ENCODE results near the gene CEACAM18. TPM values are rescaled to one million over a fixed set of nuclear protein-coding genes. Genes with fewer than 3 reads are reported as not detected.

The CEACAM18 gene
- total and polyA plus RNA-seq, 8 donors: not detected

GRCh38 chr19:51480590-51480989 is 2.3 kb downstream of the CEACAM18 start:
- intact Hi-C loops (cut with DNase I; ENCODE audit: low total_unique reads): no loop called here
- TF ChIP-seq POLR2A (IDR thresholded peaks at IDR 0.05): no peak
- no peak for TF ChIP-seq POLR2AphosphoS5 (IDR thresholded peaks at IDR 0.05)
- no peak for TF ChIP-seq EP300 (IDR thresholded peaks at IDR 0.05)
- no peak for TF ChIP-seq CTCF (IDR thresholded peaks at IDR 0.05)
- DNase-seq: peak in 1 of 2 donors; percentile 62
- Histone ChIP-seq H3K9me3 (no peaks in the 10 kb centered on the region), H3K4me3 (no peak overlapping the region), H3K27ac (no peak overlapping the region), H3K4me1 (no peaks in the 10 kb centered on the region), H3K36me3 (no peaks in the 10 kb centered on the region), H3K27me3 (peaks cover 0 to 70% (median 16%) of the 10 kb centered on the region in 3 donors)
- WGBS, 5 donors: 37 to 48% (median 41%) methylated on average over 8 of the region's 8 CpGs

GRCh38 chr19:51485960-51486660 is 7.8 kb downstream of the CEACAM18 start:
- Histone ChIP-seq H3K36me3 (no peaks in the 10 kb centered on the region), H3K27me3 (peaks cover 0 to 55% (median 6%) of the 10 kb centered on the region in 3 donors), H3K27ac (no peak overlapping the region), H3K4me3 (no peak overlapping the region), H3K4me1 (no peaks in the 10 kb centered on the region), H3K9me3 (no peaks in the 10 kb centered on the region)
- 69 to 86% (median 81%) methylated on average over 5 of the region's 5 CpGs for WGBS, 5 donors
- TF ChIP-seq EP300 (IDR thresholded peaks at IDR 0.05) (no peak), POLR2A (IDR thresholded peaks at IDR 0.05) (no peak), CTCF (IDR thresholded peaks at IDR 0.05) (no peak), POLR2AphosphoS5 (IDR thresholded peaks at IDR 0.05) (no peak)
- DNase-seq: no peak
- intact Hi-C loops (cut with DNase I; ENCODE audit: low total_unique reads): no loop called here

- WGBS, 5 donors: 61 to 84% (median 73%) methylated on average over 3 of the region's 3 CpGs
- Histone ChIP-seq H3K4me1 (no peaks in the 10 kb centered on the region), H3K4me3 (no peak overlapping the region), H3K36me3 (no peaks in the 10 kb centered on the region), H3K27me3 (peaks cover 0 to 35% (median 6%) of the 10 kb centered on the region in 3 donors), H3K9me3 (no peaks in the 10 kb centered on the region), H3K27ac (no peak overlapping the region)
- TF ChIP-seq CTCF (IDR thresholded peaks at IDR 0.05): no peak
- TF ChIP-seq POLR2AphosphoS5 (IDR thresholded peaks at IDR 0.05): no peak
- no peak for TF ChIP-seq EP300 (IDR thresholded peaks at IDR 0.05)
- TF ChIP-seq POLR2A (IDR thresholded peaks at IDR 0.05): no peak
- no peak for DNase-seq
- intact Hi-C loops (cut with DNase I; ENCODE audit: low total_unique reads): no loop called here
These were observed 10.2 kb downstream of the CEACAM18 start for GRCh38 chr19:51488491-51488890.

DNA sequence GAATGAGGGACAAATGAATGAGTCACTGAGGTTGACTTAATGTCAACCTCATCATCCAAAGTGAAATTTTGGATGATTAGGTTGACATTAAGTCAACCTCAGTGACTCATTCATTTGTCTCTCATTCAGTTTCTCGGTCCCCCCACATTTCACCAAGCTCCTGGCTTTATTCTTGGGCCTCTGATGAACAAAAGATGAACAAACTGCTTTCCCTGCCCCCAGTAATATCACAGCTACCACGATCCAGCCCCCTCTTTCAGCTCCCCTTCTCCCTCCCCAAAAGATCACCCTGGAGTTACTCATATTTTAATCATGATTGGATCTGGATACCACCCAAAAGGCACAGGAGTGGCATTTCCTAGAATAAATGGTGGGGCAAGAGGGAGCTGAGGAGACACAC is 10.8 kb downstream of the CEACAM18 start:
- H3K9me3 ChIP-seq: no peaks in the 10 kb centered on the region
- DNase-seq: no peak
- H3K36me3 ChIP-seq: no peaks in the 10 kb centered on the region
- intact Hi-C loops (cut with DNase I; ENCODE audit: low total_unique reads): no loop called here
- no peak for TF ChIP-seq EP300 (IDR thresholded peaks at IDR 0.05)
- TF ChIP-seq POLR2AphosphoS5 (IDR thresholded peaks at IDR 0.05): no peak
- TF ChIP-seq POLR2A (IDR thresholded peaks at IDR 0.05): no peak
- TF ChIP-seq CTCF (IDR thresholded peaks at IDR 0.05): no peak
- no peak overlapping the region for H3K27ac ChIP-seq
- WGBS, 5 donors: 32 to 43% (median 40%) methylated on average over 2 of the region's 2 CpGs
- no peak overlapping the region for H3K4me3 ChIP-seq
- H3K4me1 ChIP-seq: no peaks in the 10 kb centered on the region
- H3K27me3 ChIP-seq: peaks cover 0 to 29% (median 6%) of the 10 kb centered on the region in 3 donors

All from stomach (tissue), 9 donors.